Activated T-helper 17 cell treated with anti-CD3 and anti-CD28 coated beads, Interleukin-2, amount 50 U/mL, for 72 hours (primary cell): ENCODE data around the gene CATSPER3. TPM values are rescaled to one million over a fixed set of nuclear protein-coding genes. Genes with fewer than 3 reads are reported as not detected.

Source experiments
- ATAC-seq: fragments of 150-1000 bp; cut with Tn5 transposase; replicated peaks from 2 replicates; pipeline ENCODE4 v1.10.0; 2021; ENCODE audit warnings: mild to moderate bottlenecking, moderate library complexity
- H3K27ac Mint-ChIP-seq: one replicate; pipeline ENCODE4 v1.8.0; 2022; ENCODE audit warnings: mixed read lengths
- H3K27me3 Mint-ChIP-seq: one replicate; pipeline ENCODE4 v1.8.0; 2022; ENCODE audit warnings: mixed read lengths
- H3K36me3 Mint-ChIP-seq: one replicate; pipeline ENCODE4 v1.8.0; 2022; ENCODE audit warnings: low read depth, mild to moderate bottlenecking, mixed read lengths
- H3K4me1 Mint-ChIP-seq: one replicate; pipeline ENCODE4 v1.8.0; 2022; ENCODE audit warnings: mixed read lengths
- H3K4me3 Mint-ChIP-seq: one replicate; pipeline ENCODE4 v1.8.0; 2022; ENCODE audit warnings: mild to moderate bottlenecking, mixed read lengths
- H3K9me3 Mint-ChIP-seq: one replicate; pipeline ENCODE4 v1.8.0; 2022; ENCODE audit warnings: mixed read lengths
- total RNA-seq, 2 donors: library from RNA; stranded (reverse); gene quantifications; one replicate each; pipeline ENCODE4 v1.2.3, GENCODE V29; 2022

CATSPER3 gene
- total RNA-seq, 2 donors from 2014 or later = 0.50 to 0.82 TPM

GRCh38 chr5:135011355-135012032, 43.8 kb downstream of the CATSPER3 start:
- H3K27ac Mint-ChIP-seq = no peak overlapping the region
- H3K9me3 Mint-ChIP-seq = no peaks in the 10 kb centered on the region
- ATAC-seq = no peak
- no peaks in the 10 kb centered on the region for H3K27me3 Mint-ChIP-seq
- H3K4me3 Mint-ChIP-seq = no peak overlapping the region
- no peaks in the 10 kb centered on the region for H3K36me3 Mint-ChIP-seq
- no peaks in the 10 kb centered on the region for H3K4me1 Mint-ChIP-seq

DNA sequence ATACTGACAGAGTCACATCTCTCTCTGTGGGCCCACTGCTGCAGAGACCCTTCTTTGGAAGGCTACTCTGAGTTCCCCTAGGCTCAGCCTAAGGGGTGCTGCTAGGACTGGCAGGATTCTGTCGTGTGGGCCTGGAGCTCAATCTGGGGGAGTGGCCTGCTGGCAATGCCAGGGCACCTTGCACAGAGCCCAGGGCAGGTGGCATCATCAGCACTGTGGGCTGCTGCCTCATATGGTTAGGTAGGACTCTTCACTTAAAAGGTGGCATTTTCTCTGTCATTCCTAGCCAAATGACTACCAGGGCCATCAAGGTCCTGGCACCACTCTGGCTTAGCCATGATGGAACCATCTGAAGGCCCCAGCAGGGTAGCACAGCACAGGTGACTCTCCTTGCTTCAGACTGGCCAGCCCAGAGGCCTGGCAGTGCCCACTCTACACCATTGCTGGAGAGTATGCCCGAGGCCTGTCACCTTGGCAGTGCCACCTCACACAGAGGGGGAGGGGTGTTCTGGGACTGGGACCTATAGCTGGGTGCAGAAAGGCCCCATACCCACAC, 44.4 kb downstream of the CATSPER3 start:
- no peaks in the 10 kb centered on the region for H3K27me3 Mint-ChIP-seq
- ATAC-seq = no peak
- H3K4me1 Mint-ChIP-seq = no peaks in the 10 kb centered on the region
- H3K4me3 Mint-ChIP-seq = no peak overlapping the region
- no peaks in the 10 kb centered on the region for H3K9me3 Mint-ChIP-seq
- H3K27ac Mint-ChIP-seq = no peak overlapping the region
- no peaks in the 10 kb centered on the region for H3K36me3 Mint-ChIP-seq

DNA sequence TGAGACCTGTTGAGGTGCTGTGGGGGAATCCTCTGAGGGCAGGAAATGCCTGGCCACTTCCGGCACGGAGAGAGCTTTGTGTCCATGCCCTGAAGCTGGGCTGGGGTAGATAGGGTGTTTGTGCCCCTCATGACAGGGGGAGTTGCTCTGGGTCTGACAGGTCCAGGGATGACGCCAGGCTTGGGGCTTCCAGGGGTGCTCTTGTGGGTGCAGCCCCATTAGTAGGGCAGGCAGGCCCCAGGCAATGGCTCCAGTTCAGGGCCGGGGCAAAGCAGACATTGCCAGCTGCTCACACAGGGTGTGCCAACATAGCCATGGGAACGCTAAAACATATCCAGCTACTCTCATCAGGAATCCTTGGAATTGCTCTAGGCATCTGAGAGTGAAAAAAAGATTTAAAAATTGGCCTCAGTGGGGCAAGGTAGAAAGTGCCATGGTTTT, 45.3 kb downstream of the CATSPER3 start:
- H3K4me1 Mint-ChIP-seq = no peaks in the 10 kb centered on the region
- no peak for ATAC-seq
- no peaks in the 10 kb centered on the region for H3K27me3 Mint-ChIP-seq
- no peak overlapping the region for H3K27ac Mint-ChIP-seq
- no peaks in the 10 kb centered on the region for H3K9me3 Mint-ChIP-seq
- H3K36me3 Mint-ChIP-seq = no peaks in the 10 kb centered on the region
- H3K4me3 Mint-ChIP-seq = no peak overlapping the region

DNA sequence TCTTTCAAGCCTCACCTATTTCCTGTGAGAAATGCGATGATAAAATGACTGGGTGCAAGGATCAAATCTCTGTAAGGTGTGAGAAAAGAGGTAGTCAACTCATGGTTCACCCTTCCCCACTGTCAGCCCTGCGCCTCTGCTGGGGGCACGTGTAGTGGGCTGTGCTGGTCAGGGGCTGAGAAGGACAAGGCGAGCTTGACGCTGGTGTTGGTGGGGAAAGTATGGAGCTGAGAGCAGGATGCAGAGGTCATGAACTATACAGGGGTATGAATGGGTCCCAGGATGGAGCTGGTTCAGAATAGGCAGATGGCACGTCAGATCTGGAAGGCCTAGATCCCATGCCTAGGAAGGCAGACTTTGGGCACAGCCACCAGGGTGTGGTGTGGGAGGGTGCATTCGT, 45.7 kb downstream of the CATSPER3 start:
- H3K4me3 Mint-ChIP-seq = no peak overlapping the region
- no peaks in the 10 kb centered on the region for H3K36me3 Mint-ChIP-seq
- H3K9me3 Mint-ChIP-seq = no peaks in the 10 kb centered on the region
- ATAC-seq = no peak
- H3K4me1 Mint-ChIP-seq = no peaks in the 10 kb centered on the region
- H3K27ac Mint-ChIP-seq = no peak overlapping the region
- H3K27me3 Mint-ChIP-seq = no peaks in the 10 kb centered on the region

DNA sequence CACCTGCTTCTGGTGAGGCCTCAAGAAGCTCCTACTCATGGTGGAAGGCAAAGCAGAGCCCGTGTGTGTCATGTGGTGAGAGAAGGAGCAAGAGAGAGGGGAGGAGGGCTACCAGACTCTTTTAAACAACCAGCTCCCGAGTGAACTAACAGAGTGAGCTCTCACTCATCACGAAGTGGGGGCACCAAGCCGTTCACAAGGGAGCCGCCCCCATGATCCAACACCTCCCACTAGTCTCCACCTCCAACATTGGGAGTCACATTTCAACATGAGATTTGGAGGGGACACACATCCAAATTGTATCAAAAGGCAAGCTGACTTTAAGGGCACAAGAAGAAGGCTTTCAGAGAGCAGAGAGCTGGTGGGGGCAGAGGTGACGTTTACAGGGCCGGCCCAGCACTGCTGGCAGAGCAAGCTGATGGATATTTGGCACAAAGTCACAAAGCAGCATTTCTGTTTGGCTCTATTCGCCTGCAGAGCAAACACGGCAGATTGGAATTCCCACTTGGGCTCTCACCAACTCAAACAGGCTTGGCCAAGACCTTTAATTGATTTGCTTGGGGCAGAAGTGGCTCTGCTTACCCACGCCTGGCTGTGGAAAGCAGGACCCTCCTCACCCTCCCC, 46.4 kb downstream of the CATSPER3 start:
- no peaks in the 10 kb centered on the region for H3K9me3 Mint-ChIP-seq
- H3K36me3 Mint-ChIP-seq = no peaks in the 10 kb centered on the region
- H3K27ac Mint-ChIP-seq = no peak overlapping the region
- H3K27me3 Mint-ChIP-seq = no peaks in the 10 kb centered on the region
- ATAC-seq = no peak
- H3K4me1 Mint-ChIP-seq = no peaks in the 10 kb centered on the region
- no peak overlapping the region for H3K4me3 Mint-ChIP-seq

DNA sequence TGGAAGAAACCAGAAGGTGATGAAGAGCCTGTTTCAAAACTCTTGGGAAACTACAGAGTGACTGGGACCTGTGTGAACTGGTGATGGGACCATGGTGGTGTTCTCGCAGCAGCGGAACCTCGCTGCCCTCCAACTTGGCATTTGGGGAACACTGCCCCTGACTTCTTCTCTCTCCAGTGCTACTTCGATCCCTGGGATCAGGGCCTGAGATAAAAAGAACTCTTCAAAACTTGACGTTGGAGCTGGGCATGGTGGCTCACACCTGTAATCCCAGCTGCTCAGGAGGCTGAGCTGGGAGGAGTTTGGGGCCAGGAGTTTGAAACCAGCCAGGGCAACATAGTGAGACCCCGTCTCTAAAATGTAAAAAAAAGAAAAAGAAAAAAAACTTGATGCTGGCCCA, 48.2 kb downstream of the CATSPER3 start:
- no peak for ATAC-seq
- H3K36me3 Mint-ChIP-seq = no peaks in the 10 kb centered on the region
- no peaks in the 10 kb centered on the region for H3K9me3 Mint-ChIP-seq
- H3K27ac Mint-ChIP-seq = no peak overlapping the region
- H3K4me1 Mint-ChIP-seq = no peaks in the 10 kb centered on the region
- no peak overlapping the region for H3K4me3 Mint-ChIP-seq
- no peaks in the 10 kb centered on the region for H3K27me3 Mint-ChIP-seq

DNA sequence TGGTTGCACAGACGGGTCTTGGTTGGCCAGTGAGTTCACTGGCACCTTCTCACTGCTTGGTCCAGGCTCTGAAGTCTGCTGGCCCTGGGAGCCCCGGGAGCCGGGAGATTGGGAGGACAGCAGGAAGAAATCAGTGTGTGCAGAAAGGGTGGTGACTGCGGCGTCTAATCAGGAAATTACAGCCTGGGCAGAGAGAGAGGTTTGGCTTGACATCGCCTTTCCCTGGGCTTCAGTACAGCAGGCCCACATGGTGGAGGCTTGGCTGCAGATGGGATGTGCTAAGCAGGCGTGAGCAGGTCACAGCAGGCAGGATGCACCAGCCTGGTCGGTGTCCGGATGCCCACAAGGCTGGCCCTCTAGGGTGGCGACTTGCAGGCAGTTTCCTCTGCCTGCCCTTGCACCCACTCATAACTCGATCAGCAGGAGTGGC, 49.2 kb downstream of the CATSPER3 start:
- no peak overlapping the region for H3K4me3 Mint-ChIP-seq
- H3K27ac Mint-ChIP-seq = no peak overlapping the region
- ATAC-seq = no peak
- H3K27me3 Mint-ChIP-seq = no peaks in the 10 kb centered on the region
- no peaks in the 10 kb centered on the region for H3K9me3 Mint-ChIP-seq
- no peaks in the 10 kb centered on the region for H3K4me1 Mint-ChIP-seq
- H3K36me3 Mint-ChIP-seq = no peaks in the 10 kb centered on the region

GRCh38 chr5:135018457-135018856, 50.8 kb downstream of the CATSPER3 start:
- no peak for ATAC-seq
- no peaks in the 10 kb centered on the region for H3K27me3 Mint-ChIP-seq
- H3K9me3 Mint-ChIP-seq = no peaks in the 10 kb centered on the region
- no peak overlapping the region for H3K4me3 Mint-ChIP-seq
- H3K27ac Mint-ChIP-seq = no peak overlapping the region
- H3K4me1 Mint-ChIP-seq = no peaks in the 10 kb centered on the region
- H3K36me3 Mint-ChIP-seq = no peaks in the 10 kb centered on the region

- H3K4me3 Mint-ChIP-seq = no peak overlapping the region
- H3K27me3 Mint-ChIP-seq = no peaks in the 10 kb centered on the region
- no peaks in the 10 kb centered on the region for H3K4me1 Mint-ChIP-seq
- no peak overlapping the region for H3K27ac Mint-ChIP-seq
- H3K36me3 Mint-ChIP-seq = no peaks in the 10 kb centered on the region
- ATAC-seq = no peak
- H3K9me3 Mint-ChIP-seq = no peaks in the 10 kb centered on the region
These were observed 51.6 kb downstream of the CATSPER3 start for GRCh38 chr5:135019314-135019713.

DNA sequence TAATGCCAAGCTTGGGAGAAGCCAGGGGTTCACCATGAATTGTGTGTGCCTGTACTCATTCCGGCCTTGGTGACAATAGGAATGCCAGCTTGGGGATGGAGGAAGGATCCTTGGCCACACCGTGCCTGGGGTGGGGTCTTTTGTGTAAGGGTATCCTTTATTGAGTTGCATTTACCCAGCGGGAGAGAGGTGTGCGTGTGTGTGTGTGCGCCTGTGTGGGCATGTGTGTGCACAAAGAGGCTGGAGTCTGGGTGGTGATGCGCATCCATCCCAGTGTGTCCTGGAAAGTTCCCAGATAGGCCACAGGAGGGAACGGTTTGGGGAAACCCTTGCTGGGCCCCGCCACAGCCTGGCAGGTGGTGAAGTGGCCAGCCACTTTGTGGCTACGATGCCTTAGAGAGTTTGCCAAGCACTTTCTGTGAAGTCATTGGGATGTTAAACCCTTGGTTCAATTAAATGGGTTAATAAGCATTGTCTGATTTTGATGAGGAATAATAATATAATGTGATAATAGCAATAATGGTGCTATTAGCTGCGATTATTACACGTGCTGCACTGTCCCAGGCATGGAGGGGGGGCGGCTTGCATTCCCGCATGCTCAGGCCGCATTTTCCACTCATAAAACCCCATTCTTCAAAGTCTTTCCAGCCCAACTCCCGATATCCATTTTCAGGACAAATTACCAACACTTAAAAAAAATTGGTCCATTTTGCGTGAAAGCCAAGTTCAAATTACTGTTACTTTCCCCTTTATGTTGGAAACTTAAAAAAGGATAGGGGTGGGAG, 52.6 kb downstream of the CATSPER3 start:
- H3K9me3 Mint-ChIP-seq = no peaks in the 10 kb centered on the region
- no peak overlapping the region for H3K27ac Mint-ChIP-seq
- no peaks in the 10 kb centered on the region for H3K27me3 Mint-ChIP-seq
- no peaks in the 10 kb centered on the region for H3K4me1 Mint-ChIP-seq
- H3K4me3 Mint-ChIP-seq = no peak overlapping the region
- ATAC-seq = no peak
- H3K36me3 Mint-ChIP-seq = no peaks in the 10 kb centered on the region

- H3K4me1 Mint-ChIP-seq = no peaks in the 10 kb centered on the region
- no peak overlapping the region for H3K4me3 Mint-ChIP-seq
- peaks cover 21% of the 10 kb centered on the region for H3K27me3 Mint-ChIP-seq
- no peak for ATAC-seq
- H3K36me3 Mint-ChIP-seq = peaks cover 9% of the 10 kb centered on the region
- H3K9me3 Mint-ChIP-seq = no peaks in the 10 kb centered on the region
- H3K27ac Mint-ChIP-seq = no peak overlapping the region
These were observed 57.4 kb downstream of the CATSPER3 start for GRCh38 chr5:135024956-135025729.

- no peak overlapping the region for H3K27ac Mint-ChIP-seq
- ATAC-seq = no peak
- H3K4me3 Mint-ChIP-seq = no peak overlapping the region
- peaks cover 4% of the 10 kb centered on the region for H3K4me1 Mint-ChIP-seq
- H3K9me3 Mint-ChIP-seq = no peaks in the 10 kb centered on the region
- peaks cover 30% of the 10 kb centered on the region for H3K27me3 Mint-ChIP-seq
- peaks cover 9% of the 10 kb centered on the region for H3K36me3 Mint-ChIP-seq
These were observed 58.3 kb downstream of the CATSPER3 start for GRCh38 chr5:135025730-135026644.

DNA sequence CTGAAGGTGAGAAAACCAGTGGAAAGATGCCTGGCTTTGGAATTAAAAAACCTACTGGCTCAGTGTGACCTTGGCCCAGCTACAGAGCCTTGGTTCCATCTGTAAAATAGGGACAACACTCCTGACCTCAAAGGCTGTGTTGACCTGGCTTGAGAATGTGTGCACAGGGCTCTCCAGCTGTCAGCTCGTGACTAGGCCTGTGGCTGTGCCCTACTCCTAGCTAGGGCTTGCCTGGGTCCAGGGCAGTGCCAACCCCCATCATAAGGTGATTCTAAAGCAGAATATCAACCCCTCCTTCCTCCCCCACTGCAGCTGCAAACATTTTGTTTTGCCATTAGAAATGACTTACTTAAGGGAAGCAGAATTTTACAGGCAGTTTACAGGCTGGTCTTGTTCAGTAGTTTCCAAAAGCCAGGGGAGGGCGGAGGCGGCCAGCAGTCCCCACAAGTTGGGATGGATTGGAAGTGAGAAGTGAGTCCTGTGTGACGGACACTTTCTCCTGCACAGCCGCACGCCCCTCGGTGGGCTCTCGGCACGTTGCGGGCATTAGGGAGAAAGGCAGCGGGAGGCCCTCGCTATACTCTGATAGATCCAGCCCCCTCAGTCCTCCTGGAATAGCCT, 59.0 kb downstream of the CATSPER3 start:
- H3K9me3 Mint-ChIP-seq = no peaks in the 10 kb centered on the region
- ATAC-seq = no peak
- H3K36me3 Mint-ChIP-seq = peaks cover 10% of the 10 kb centered on the region
- no peak overlapping the region for H3K27ac Mint-ChIP-seq
- H3K27me3 Mint-ChIP-seq = peaks cover 34% of the 10 kb centered on the region
- no peak overlapping the region for H3K4me3 Mint-ChIP-seq
- H3K4me1 Mint-ChIP-seq = peaks cover 5% of the 10 kb centered on the region
